ENCODE measurements around the gene APOLD1.

DNA sequence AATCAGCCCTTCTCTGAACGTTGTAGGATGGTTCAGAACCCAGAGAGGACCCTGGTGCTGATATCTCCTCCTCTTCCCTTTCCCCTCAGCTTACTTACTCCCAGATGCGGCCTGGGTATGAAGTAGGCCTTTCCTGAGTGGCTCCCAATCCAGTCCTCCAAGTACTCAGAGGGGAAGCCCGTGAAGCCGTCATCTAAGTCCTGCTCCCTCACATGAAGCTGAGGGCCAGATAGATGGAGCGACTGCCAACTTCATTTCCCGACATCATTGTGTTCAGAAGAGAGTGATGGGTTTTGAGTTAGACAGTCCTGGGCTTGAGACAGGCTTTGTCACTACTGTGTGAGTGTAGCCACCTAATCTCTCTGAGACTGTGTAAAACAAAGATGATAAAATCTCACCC lies 2.7 kb downstream of the APOLD1 start:
- no peak for TF ChIP-seq EZH2 (IDR thresholded peaks at IDR 0.05; ENCODE audit: insufficient read depth, low read length)
- TF ChIP-seq, protein P1, sequence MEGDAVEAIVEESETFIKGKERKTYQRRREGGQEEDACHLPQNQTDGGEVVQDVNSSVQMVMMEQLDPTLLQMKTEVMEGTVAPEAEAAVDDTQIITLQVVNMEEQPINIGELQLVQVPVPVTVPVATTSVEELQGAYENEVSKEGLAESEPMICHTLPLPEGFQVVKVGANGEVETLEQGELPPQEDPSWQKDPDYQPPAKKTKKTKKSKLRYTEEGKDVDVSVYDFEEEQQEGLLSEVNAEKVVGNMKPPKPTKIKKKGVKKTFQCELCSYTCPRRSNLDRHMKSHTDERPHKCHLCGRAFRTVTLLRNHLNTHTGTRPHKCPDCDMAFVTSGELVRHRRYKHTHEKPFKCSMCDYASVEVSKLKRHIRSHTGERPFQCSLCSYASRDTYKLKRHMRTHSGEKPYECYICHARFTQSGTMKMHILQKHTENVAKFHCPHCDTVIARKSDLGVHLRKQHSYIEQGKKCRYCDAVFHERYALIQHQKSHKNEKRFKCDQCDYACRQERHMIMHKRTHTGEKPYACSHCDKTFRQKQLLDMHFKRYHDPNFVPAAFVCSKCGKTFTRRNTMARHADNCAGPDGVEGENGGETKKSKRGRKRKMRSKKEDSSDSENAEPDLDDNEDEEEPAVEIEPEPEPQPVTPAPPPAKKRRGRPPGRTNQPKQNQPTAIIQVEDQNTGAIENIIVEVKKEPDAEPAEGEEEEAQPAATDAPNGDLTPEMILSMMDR (IDR thresholded peaks at IDR 0.05; ENCODE audit: insufficient read depth, low read depth, low read length): no peak
